ENCODE results near the gene EFNA1.

The EFNA1 gene

DNA sequence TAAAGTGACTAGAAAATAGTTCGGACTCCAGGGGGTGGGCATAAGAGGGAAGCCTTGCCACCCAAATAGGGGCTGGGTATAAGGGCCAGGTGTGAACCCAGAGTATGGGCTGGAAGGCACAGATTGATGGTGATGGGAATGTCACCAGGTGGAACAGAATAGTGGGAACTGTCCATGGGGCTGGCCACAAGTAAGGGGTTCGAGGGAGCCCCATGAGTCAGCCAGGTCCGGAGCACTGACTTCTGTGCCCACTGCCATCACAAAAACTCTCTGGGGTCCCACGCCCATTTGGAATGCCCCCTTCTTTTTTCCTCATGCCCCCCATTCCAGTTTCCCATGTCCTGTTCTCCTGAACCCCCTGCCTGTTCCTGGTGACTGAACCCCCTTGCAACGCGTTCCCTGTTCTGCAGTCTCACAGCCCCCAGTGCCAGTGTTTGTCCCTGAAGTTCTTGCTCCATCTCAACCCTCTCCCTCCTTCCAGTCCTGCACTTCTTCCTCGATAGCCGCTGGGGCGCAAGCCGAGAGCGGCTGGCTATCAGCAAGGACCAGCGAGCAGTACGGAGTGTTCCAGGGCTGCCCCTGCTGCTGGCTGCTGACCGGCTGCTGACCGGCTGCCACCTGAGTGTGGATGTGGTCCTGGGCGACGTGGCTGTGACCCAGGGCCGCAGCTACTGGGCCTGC lies 53.8 kb downstream of the EFNA1 start:
- Histone ChIP-seq H3K9ac (no peak overlapping the region), H3K4me1 (no peaks in the 10 kb centered on the region), H3K27me3 (ENCODE audit: control insufficient read depth, insufficient read depth, low read length) (no peaks in the 10 kb centered on the region), H3K4me3 (ENCODE audit: low read depth, low read length) (no peak overlapping the region), H3K79me2 (no peaks in the 10 kb centered on the region), H3K27ac (no peak overlapping the region), H3K36me3 (ENCODE audit: control insufficient read depth, insufficient read depth, low read length) (no peaks in the 10 kb centered on the region), H3K9me3 (ENCODE audit: control insufficient read depth, low read length) (no peaks in the 10 kb centered on the region), H2AFZ (no peak overlapping the region), H3K4me2 (ENCODE audit: low read length) (no peak overlapping the region)
- TF ChIP-seq, protein P1, sequence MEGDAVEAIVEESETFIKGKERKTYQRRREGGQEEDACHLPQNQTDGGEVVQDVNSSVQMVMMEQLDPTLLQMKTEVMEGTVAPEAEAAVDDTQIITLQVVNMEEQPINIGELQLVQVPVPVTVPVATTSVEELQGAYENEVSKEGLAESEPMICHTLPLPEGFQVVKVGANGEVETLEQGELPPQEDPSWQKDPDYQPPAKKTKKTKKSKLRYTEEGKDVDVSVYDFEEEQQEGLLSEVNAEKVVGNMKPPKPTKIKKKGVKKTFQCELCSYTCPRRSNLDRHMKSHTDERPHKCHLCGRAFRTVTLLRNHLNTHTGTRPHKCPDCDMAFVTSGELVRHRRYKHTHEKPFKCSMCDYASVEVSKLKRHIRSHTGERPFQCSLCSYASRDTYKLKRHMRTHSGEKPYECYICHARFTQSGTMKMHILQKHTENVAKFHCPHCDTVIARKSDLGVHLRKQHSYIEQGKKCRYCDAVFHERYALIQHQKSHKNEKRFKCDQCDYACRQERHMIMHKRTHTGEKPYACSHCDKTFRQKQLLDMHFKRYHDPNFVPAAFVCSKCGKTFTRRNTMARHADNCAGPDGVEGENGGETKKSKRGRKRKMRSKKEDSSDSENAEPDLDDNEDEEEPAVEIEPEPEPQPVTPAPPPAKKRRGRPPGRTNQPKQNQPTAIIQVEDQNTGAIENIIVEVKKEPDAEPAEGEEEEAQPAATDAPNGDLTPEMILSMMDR (IDR thresholded peaks at IDR 0.05) = no peak

DNA sequence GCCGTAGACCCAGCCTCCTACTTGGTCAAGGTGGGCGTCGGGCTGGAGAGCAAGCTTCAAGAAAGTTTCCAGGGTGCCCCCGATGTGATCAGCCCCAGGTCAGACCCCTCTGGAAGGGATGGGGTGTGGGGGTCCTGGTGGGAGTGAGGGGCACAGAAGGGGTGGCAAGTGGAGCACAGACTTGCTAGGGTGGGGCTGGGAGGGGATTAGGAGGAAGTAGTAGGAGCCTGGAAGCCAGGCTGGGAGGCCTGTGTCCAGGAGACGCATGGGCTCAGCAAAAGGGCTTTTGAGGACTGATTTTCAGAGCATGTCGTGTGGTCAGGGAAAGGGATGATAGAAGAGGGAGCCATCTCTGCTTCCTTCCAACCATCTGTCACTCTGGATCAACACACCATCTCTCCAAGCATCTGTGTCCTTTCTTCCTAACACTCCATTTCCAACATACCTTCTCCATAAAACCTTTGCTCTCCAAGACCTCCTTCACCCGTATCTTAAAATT lies 54.4 kb downstream of the EFNA1 start:
- H3K9me3 ChIP-seq (ENCODE audit: control insufficient read depth, low read length) = no peaks in the 10 kb centered on the region

DNA sequence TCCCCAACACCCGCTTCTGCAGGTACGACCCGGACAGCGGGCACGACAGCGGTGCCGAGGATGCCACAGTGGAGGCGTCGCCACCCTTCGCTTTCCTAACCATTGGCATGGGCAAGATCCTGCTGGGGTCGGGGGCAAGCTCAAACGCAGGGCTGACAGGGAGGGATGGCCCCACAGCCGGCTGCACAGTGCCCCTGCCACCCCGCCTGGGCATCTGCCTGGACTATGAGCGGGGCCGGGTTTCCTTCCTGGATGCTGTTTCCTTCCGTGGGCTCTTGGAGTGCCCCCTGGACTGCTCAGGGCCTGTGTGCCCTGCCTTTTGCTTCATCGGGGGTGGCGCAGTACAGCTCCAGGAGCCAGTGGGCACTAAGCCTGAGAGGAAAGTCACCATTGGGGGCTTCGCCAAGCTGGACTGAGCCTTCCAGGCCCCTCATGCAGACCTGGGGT lies 56.1 kb downstream of the EFNA1 start:
- H3K36me3 ChIP-seq (ENCODE audit: control insufficient read depth, insufficient read depth, low read length) = no peaks in the 10 kb centered on the region
- H3K4me3 ChIP-seq (ENCODE audit: low read depth, low read length) = no peak overlapping the region
- H2AFZ ChIP-seq = no peak overlapping the region
- no peak overlapping the region for H3K4me2 ChIP-seq (ENCODE audit: low read length)
- no peaks in the 10 kb centered on the region for H3K27me3 ChIP-seq (ENCODE audit: control insufficient read depth, insufficient read depth, low read length)
- H3K9me3 ChIP-seq (ENCODE audit: control insufficient read depth, low read length) = no peaks in the 10 kb centered on the region
- no peaks in the 10 kb centered on the region for H3K4me1 ChIP-seq
- TF ChIP-seq, protein P1 (IDR thresholded peaks at IDR 0.05) = no peak
- H3K27ac ChIP-seq = no peak overlapping the region
- H3K79me2 ChIP-seq = no peaks in the 10 kb centered on the region
- no peak overlapping the region for H3K9ac ChIP-seq

More for the DNA sequence above, 54.4 kb downstream of the EFNA1 start:
- Histone ChIP-seq H3K79me2 (no peaks in the 10 kb centered on the region), H3K27ac (no peak overlapping the region), H3K4me3 (ENCODE audit: low read depth, low read length) (no peak overlapping the region), H3K4me2 (ENCODE audit: low read length) (no peak overlapping the region), H2AFZ (no peak overlapping the region), H3K9ac (no peak overlapping the region), H3K36me3 (ENCODE audit: control insufficient read depth, insufficient read depth, low read length) (no peaks in the 10 kb centered on the region), H3K27me3 (ENCODE audit: control insufficient read depth, insufficient read depth, low read length) (no peaks in the 10 kb centered on the region), H3K4me1 (no peaks in the 10 kb centered on the region)
- TF ChIP-seq, protein P1 (IDR thresholded peaks at IDR 0.05) = no peak

DNA sequence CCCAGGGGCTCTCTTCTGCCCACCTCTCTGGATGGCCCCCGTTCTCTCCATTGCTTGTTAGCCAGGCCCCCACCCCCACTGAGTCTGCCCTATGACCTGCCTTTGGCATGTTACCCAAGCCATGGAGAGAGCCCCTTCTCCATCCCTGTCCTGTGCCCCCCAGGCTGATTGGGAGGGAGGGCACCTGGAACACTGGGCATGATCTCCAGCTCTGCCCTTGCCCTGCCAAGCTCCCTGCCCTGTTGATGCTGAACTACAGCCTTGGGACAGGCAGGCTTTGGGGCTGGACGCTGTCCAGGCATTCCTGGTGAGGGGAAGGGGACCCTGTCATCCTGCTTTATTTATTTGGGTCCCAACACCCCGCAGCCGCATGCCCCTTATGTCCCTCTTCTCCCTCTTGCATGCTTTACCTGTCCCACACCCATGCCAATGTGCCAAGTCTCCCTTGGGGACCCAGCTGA lies 56.7 kb downstream of the EFNA1 start:
- TF ChIP-seq, protein P1 (IDR thresholded peaks at IDR 0.05) = no peak
- Histone ChIP-seq H3K9me3 (ENCODE audit: control insufficient read depth, low read length) (no peaks in the 10 kb centered on the region), H3K79me2 (no peaks in the 10 kb centered on the region), H3K36me3 (ENCODE audit: control insufficient read depth, insufficient read depth, low read length) (no peaks in the 10 kb centered on the region), H3K27ac (no peak overlapping the region), H3K4me2 (ENCODE audit: low read length) (no peak overlapping the region), H3K4me1 (no peaks in the 10 kb centered on the region), H2AFZ (no peak overlapping the region), H3K4me3 (ENCODE audit: low read depth, low read length) (no peak overlapping the region), H3K9ac (no peak overlapping the region), H3K27me3 (ENCODE audit: control insufficient read depth, insufficient read depth, low read length) (no peaks in the 10 kb centered on the region)

Measured in parathyroid adenoma (tissue), 2 donors.